Kidney epithelial cell (primary cell): ENCODE data around the gene WNT3A. TPM values are rescaled to one million over a fixed set of nuclear protein-coding genes. Genes with fewer than 3 reads are reported as not detected.

Experiments
- DNase-seq: peaks from one replicate; pipeline ENCODE4 v3.0.0-alpha.2; 2010; ENCODE audit warnings: low read depth
- H3K27me3 ChIP-seq: 2 replicates; pipeline ENCODE4 v1.6.0; 2011; ENCODE audit warnings: low read length; ENCODE audit not compliant: control insufficient read depth, insufficient read depth
- H3K36me3 ChIP-seq: 2 replicates; pipeline ENCODE4 v1.5.1; 2011; ENCODE audit warnings: low read length; ENCODE audit not compliant: control insufficient read depth, insufficient read depth
- H3K4me3 ChIP-seq: 2 replicates; pipeline ENCODE4 v1.5.1; 2011; ENCODE audit warnings: low read depth, mild to moderate bottlenecking, control low read depth, low read length
- CTCF ChIP-seq: IDR thresholded peaks from 2 replicates; pipeline ENCODE4 v1.5.1; 2011; ENCODE audit warnings: mild to moderate bottlenecking, moderate library complexity, low read length, control low read depth, inconsistent platforms; ENCODE audit not compliant: insufficient read depth, poor library complexity, severe bottlenecking
- total RNA-seq: library from RNA; depleted of rRNA; stranded (reverse); fragments of >200 nt; gene quantifications from 2 replicates; pipeline ENCODE4 v1.2.3, GENCODE V29; 2015

Gene WNT3A
- total RNA-seq, 1 donor from 2014 or later: not detected

DNA sequence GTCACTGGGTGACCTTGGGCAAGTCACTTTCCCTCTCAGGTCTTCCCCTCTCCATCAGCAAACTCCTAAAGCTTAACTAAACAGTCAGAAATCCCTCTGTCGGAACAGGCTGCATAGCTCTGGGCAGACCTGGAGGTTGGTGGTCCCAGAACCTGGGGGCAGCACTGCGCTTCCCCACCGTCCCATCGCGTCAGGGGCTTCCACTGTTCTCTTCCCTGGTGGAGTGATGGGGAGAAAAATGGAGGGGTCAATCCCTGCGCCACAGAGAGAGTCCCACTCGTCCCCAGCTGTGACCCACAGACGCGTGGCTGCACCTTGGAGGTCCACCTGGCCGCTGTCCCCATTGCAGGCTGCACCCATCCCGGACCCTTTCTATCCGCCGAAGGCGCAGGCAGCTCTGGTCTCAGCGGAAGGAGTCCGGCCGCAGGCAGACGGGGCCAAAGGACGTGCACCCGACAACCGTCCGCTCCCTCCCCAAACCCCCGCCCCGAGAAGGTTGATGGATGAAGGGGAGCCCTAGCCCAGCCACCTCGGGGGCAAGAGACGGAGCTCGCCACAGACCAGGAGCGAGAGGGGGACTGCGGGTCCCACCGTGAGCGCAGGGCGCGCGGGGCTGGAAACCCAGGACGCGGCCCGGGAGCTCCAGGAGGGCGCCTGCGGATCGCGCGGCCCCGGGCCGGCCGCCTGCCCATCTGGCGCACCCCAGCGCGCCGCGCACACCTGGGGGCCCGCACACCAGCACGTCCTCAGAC, 588 bp upstream of the WNT3A start:
- Histone ChIP-seq H3K36me3 (no peaks in the 10 kb centered on the region), H3K27me3 (peaks cover 79% of the 10 kb centered on the region), H3K4me3 (no peak overlapping the region)
- DNase-seq: no peak
- TF ChIP-seq CTCF: no peak

DNA sequence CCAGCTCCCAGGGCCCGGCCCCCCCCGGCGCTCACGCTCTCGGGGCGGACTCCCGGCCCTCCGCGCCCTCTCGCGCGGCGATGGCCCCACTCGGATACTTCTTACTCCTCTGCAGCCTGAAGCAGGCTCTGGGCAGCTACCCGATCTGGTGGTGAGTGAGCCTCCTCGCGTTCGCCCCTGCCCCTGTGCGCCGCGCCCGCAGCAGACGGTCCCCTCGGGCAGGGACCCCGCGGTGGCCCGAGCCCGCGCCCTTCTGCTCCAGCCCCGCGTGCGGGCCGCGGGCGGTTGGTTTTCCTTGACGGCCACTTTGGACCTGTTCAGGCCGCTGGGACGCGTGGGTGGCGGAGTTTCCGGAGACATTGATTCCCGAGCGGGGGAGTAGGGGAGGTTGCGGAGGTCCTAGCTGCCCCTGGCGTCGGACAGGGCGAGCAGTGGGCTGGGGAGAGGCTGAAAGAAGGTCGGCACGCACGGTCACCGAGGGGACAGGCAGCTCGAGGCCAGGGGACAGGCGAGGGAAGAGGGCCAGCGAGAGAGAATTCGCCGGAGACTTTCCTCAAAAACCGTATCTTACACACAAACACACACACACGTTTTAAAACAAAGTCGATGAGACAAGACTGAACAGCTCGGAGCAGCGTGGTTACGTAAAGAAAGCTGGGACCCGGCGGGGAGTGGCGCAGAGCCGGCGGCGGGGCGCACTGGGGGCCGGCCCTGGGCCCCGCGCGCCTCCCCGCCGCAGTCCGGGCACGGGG, 427 bp downstream of the WNT3A start:
- peaks cover 80% of the 10 kb centered on the region for H3K27me3 ChIP-seq
- no peak for DNase-seq
- no peak overlapping the region for H3K4me3 ChIP-seq
- H3K36me3 ChIP-seq: no peaks in the 10 kb centered on the region
- no peak for TF ChIP-seq CTCF

DNA sequence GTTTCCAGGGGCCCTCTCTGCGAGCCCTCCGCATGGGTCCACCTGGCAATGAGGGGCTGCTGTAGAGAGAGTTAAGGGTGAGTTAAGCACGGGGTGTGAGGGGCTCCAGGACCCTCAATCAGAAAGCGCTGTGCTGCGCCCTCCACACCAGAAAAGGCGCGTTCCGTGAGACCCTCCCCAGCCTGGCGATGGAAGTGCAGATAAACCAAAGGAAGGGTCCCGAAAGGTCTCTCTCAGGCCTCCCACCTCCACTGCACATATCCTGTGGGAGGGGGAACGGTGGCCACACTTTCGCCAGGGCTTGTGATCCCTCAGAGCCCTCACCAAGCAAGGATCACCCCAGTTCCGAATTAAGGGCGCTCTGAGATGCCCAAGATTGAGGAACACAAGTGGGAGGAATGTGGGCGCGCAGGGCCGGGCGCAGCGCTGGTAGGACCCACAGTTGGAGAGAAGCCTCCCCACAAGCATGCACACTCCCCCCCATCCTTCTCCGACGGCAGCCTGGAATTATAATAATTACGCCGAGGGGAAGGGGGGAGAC, 1.1 kb downstream of the WNT3A start:
- H3K27me3 ChIP-seq: peaks cover 80% of the 10 kb centered on the region
- TF ChIP-seq CTCF: no peak
- H3K36me3 ChIP-seq: no peaks in the 10 kb centered on the region
- no peak for DNase-seq
- no peak overlapping the region for H3K4me3 ChIP-seq

GRCh38 chr1:228008391-228009115, 1.8 kb downstream of the WNT3A start:
- peaks cover 79% of the 10 kb centered on the region for H3K27me3 ChIP-seq
- H3K4me3 ChIP-seq: no peak overlapping the region
- no peak for DNase-seq
- no peak for TF ChIP-seq CTCF
- no peaks in the 10 kb centered on the region for H3K36me3 ChIP-seq

DNA sequence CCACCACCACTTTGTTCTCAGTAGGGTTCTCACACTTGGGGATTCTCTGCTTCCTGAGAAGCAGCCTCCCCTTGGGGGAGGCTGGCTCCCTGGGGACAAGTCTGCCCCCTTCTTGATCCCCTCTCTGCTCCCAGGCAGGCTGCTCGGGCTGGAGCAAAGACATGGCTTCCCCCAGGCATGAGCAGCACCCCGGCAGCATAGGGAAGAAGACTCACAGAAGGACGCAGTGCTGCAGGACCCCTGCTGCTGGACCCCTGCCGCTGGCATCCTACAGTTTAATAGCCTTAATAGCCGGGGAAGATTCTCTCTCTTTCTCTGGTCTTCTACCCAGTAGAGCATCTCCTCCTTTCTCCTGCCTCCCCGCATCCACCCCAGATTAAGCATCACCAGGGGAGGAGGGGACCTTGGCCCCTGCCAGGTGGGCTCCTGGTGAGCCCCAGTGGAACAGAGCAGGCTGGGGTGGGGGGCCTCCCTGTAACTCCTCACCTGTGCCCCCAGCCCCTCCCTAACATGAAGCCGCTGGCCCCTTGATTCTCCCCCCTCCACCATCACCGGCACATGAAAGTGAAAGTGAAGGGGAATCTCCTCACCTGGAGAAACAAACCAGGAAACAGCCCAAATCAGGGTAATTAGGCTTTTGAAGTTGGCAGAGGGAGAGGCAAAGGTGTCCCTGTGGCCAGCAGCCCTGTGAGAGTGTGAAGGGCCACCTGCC, 2.5 kb downstream of the WNT3A start:
- DNase-seq: no peak
- TF ChIP-seq CTCF: no peak
- H3K4me3 ChIP-seq: no peak overlapping the region
- peaks cover 72% of the 10 kb centered on the region for H3K27me3 ChIP-seq
- H3K36me3 ChIP-seq: no peaks in the 10 kb centered on the region
